NOMO-1 (cell line): ENCODE measurements around the gene RC3H1.
"Not testable (repeated sequence)": the region's sequence is repeated elsewhere in the genome, so short reads cannot be mapped to it uniquely, and the experiment has no call there.

Experiments used
- DNase-seq, 2 experiments: peaks; one replicate each; lab custom pipeline; 2025; ENCODE audit not compliant: unreplicated experiment in 2 of 2; lab: John Stamatoyannopoulos, UW

RC3H1 gene

DNA sequence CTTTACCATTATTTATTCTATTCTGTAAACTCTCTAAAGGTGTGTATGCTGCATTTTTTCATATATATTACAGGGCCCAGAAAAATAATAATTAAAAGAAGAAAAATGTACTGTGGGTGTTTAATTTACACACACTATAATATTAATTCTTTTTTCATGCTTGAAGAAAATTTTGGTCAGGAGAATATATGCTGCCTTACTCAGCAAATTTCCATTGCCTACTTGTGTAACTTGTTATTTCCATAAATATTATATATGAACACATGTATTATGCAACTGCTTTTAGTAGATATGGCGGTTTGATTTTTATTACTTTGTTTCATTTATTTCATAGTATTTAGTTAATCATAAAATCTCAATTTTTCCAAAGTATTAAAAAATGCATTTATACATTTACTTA, 58.7 kb downstream of the RC3H1 start:
- DNase-seq, result no peak

DNA sequence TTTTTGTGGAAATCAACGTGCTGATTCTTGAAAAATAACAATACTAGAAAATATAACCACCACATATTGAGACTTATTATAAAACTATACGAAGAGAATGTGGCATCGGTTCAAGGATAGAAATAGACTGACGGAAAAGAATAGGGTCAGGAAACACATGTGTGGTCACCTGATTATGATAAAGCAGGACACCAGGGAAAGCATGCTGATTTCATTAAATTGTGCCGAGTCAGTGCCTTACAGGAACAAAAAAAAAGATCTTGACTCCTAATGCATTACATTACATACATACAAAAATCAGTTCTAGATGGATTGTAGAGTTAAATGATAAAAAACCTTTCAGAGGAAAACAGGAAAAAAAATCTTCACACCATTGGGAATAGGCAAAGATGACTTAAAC, 61.5 kb downstream of the RC3H1 start:
- no peak for DNase-seq

GRCh38 chr1:173954179-173954578, 68.0 kb downstream of the RC3H1 start:
- no peak for DNase-seq

DNA sequence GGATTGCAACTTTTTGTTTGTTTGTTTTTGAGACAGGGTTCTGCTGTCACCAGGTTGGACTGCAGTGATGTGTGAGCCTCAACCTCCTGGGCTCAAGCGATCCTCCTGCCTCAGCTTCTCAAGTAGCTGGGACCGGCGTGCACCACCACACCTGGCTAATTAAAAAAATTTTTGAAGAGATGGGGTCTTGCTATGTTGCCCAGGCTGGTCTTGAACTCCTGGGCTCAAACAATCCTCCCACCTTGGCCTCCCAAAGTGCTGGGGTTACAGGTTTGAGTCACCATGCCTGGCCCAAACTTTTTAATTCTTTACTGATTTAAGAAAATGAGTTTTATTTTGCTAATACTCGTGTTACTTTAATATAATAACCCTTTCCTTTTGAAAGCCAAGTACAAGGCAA, 73.6 kb downstream of the RC3H1 start:
- no peak for DNase-seq

GRCh38 chr1:173946380-173946921, 75.7 kb downstream of the RC3H1 start:
- DNase-seq, result no peak

DNA sequence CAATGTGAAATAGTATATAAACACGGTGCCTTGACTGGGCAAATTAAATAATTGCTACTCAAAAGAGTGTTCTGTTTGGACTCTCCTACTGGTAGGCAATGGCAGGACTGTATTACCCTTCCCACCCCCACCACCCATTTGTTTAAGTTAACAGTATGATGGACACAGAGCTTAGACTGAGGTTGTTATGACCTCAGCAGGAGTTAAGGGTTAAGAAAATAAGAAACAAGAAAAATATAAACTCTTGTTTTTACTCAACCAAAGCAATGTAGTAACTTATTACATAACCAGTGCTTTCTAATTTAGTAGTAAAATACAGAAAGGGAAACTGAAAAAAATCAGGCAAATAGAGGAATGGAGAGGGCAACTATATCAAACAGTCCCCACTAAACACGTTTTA, 85.1 kb downstream of the RC3H1 start:
- DNase-seq, result no peak

GRCh38 chr1:173934440-173934839, 87.7 kb downstream of the RC3H1 start:
- no peak for DNase-seq

DNA sequence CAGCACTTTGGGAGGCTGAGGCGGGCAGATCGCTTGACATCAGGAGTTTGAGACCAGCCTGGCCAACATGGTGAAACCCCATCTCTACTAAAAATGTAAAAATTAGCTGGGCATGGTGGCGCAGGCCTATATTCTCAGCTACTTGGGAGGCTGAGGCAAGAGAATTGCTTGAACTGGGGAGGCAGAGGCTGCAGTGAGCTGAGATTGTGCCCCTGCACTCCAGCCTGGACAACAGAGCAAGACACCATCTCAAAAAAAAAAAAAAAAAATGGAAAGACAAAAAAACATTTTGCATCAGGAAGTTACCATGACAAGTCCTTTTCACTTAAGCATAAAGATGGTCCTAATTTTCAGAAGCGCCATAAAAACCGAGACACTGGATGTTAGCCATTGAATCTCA, 91.6 kb downstream of the RC3H1 start:
- DNase-seq, result not testable (repeated sequence)

DNA sequence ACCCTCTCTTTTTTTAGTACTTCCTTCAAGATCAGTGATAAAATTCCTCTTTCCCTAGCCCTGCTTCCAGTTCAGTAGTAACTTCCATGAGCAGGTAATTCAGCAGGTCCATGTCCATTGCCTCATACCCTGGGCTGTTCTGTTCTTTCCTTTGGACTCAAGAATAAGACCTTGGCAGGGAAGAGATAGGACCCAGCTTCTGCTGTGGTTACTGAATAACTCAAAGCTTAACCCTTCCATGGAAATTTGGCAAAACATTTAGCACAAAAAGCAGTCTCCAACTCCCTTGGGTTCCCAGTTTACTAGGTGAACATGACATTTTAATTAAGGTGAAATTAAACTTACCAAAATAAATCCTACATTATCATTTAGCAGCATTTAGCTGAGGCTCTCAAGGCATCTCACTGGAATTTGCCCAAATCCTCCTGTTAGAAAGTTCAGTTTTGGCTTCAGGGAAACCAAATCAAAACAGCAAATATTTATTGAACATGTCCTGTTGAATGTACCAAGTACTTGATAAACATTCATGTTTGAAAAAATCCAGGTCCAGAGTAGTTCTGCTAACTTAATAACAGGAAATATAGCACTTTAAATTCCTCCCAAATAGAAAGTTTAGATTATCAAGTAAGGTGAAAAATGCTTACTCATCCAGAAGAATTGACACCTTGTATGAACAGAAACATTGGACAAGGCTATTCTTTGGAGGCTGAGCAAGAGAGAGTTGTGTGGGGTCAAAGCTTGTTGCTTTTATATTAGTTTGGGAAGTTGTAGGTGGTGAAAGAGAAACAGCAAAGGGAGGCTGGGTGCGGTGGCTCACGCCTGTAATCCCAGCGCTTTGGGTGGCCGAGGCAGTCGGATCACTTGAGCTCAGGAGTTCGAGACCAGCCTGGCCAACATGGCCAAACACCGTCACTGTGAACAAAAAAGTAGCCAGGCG, 96.6 kb downstream of the RC3H1 start:
- DNase-seq, result no peak

DNA sequence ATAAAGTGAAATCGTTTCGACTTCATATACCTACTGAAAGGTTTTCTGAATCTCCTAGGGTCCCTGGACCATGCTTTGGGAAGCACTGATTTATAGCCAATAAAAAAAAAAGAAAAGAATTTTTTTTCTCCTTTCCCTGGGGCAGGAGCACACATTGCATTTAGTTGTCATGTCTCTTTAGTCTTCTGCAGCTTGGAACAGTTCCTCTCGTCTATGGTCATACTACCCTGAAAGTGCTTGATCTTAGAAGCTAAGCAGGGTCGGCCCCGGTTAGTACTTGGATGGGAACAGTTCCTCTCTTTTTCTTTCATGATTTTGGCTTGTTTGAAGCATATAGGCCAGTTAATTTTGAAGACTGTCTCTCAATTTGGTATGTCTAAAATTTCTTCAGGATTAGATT, 101.3 kb downstream of the RC3H1 start:
- no peak for DNase-seq

- no peak for DNase-seq
These were observed 104.3 kb downstream of the RC3H1 start for GRCh38 chr1:173917635-173918493.

DNA sequence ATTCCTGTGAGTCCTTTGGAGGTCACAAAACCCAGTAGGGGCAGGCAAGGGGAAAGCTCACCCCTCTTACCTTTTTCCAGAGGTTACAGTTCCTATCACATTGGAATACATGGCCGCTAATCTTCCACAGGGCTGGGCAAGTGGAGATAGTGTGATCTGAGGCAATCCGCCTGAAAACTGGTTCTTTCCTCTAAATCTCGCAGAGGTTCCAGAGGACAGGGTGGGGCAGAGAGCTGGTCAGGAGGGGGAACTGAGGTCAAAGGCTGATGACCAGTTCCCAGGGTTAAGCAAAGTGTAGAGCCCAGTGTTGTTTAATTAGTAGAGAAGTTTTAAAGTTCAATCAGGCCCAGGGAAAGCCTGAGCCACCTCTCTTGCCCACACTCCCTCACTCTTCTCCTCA, 105.0 kb downstream of the RC3H1 start, which contains the start of gene SERPINC1:
Gene SERPINC1 (minus strand): TSS at position 179 of the 400 bp plus-strand sequence. CDS start 68 bp downstream, at position 111.
- DNase-seq, result no peak

GRCh38 chr1:173916667-173917066, 105.5 kb downstream of the RC3H1 start:
- DNase-seq, result no peak

DNA sequence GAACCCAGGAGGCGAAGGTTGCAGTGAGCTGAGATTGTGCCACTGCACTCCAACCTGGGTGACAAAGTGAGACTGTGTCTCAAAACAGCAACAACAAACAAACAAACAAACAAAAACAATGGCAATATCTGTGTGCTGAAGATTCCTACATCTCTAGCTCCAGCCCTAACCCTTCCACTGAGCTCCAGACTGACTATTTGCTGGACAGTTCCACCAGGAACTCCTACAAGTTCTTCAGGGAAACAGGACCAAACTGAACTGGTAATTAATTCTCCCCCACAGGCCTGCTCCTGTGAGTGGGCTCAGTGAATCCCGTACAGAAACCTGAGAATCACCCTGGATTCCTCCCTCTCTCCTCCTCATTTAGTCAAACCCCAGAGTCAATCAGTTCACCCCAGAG, 106.6 kb downstream of the RC3H1 start:
- DNase-seq, result no peak

GRCh38 chr1:173914366-173914871, 107.7 kb downstream of the RC3H1 start:
- DNase-seq, result no peak

DNA sequence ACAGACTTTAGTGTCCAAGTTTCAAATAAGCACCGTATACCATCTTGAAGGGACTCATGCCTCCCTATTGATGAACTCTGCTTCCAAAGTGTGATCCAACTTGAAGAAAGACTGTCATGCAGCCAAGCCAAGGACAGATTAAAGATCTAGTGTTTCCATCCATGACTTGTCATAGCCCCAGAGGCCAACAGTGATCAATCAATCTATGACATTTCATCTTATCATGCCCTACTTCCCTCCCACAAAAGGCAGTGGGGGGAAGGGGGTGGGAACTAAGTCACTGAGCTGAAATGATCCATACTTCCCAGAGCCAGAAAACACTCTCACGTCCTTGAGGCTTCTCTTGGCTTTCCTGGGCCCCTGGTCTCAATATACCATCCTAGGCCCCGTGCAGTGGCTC, 109.0 kb downstream of the RC3H1 start:
- no peak for DNase-seq

- DNase-seq, result no peak
These were observed 118.2 kb downstream of the RC3H1 start for GRCh38 chr1:173903827-173904531.

GRCh38 chr1:173900992-173901391, 121.2 kb downstream of the RC3H1 start:
- no peak for DNase-seq

DNA sequence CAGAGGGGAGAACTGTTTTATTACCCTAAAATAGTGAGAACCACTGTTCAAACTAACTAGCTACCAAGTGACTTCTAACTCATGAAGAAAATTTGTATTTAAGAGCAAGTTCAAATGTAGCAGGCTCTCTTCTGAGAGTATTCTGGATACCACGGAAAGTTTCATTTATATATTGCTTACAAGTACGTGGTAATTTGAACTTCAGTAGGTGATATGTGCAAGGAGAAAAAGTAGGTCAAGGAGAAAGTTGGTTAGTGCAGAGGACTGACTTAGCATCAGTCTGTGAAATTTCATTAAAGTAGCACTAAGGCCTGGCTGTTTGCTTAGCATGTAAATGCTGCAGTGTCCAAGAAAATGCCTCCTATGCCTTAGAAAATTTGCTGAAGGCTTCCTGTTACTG, 121.7 kb downstream of the RC3H1 start:
- no peak for DNase-seq

- no peak for DNase-seq
These were observed 128.0 kb downstream of the RC3H1 start for GRCh38 chr1:173894189-173894588.
